Fibroblast of upper back skin (primary cell): ENCODE measurements around the gene JMJD4.
A peak's percentile ranks its signal among the peaks of the same experiment; 100 is the strongest.

Experiments used
- DNase-seq: peaks from one replicate; pipeline ENCODE4 v3.0.0-alpha.2; 2013

JMJD4 gene

DNA sequence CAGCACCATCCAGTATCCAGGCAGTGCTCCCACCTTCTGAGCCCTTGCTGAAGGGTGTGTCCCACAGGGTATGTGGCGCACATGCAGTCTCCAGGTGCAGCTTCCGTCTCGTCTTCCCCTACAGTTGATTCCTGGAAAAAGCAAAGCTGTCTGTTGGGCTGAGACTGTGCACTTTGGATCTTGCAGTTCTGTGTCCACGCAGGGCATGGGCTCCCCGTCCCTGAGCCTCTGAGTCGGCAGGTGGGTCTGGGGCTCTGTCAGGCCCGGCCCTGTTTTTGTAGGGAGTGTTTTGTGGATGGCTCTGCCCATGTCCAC is 33.0 kb upstream of the JMJD4 start:
- no peak for DNase-seq

- DNase-seq = no peak
Observed at GRCh38 chr1:227767401-227768124, 32.5 kb upstream of the JMJD4 start.

DNA sequence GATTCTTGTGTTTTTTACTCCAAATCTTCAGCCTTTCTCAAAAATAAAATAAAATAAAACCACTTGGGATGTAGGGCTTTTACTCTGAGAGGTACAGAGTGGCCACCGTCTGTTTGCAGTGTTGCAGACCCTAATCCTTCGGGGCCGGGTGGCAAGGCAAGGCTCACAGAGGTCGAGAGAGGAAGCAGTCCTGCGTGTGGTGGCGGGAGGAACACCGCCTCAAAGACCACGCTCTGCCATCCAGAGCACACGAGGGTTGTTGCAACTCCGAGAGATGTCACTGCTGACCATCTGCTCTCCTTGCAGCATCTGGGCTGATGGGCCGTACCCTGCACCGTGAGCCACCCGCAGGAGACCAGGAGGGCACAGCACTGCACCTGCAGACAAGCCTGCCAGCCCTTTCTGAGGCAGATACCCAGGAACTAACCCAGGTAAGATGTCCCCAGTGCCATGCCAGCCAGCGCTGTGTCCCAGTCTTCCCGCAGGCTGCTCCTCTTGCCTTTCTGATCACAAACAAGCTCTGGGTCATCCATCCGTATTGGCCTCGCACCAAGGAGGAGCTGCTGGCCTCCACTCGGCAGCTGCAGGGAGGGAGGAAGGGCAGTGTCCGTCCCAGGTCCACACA is 31.7 kb upstream of the JMJD4 start:
- no peak for DNase-seq

DNA sequence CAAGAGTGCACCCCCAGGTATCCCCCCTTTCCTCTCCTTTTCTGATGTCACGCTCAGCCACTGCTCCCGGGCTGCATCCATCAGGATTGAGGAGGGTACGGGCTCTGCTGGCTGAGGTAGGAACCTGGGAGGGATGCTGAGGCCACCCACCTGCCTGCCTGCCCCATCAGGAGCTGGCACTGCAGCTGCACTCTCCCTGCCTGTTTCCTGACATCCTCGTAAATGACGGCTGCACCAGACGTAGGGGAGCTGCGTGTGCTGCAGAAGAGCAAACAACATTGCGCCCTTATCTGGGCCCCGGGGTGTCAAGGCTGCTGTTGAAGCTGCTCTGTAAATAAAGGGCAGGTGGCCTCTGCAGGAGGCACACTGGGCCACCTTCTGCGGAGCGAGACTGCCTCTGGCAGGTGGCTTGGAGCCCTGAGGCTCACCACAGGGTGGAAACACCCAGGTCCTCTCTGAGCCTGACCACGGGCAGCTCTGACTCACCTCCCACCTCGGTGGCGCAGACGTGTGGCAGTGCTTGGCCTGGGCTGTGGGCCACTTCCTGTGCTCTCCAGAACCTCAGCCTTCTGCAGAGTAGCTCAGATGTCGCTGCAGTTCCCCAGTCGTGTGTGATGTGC is 31.0 kb upstream of the JMJD4 start:
- no peak for DNase-seq

- DNase-seq = no peak
Observed at GRCh38 chr1:227765261-227766014, 30.3 kb upstream of the JMJD4 start.

- peak; percentile 48 for DNase-seq
Observed at GRCh38 chr1:227764019-227764391, 28.9 kb upstream of the JMJD4 start.

- no peak for DNase-seq
Observed at GRCh38 chr1:227763246-227764018, 28.3 kb upstream of the JMJD4 start.

DNA sequence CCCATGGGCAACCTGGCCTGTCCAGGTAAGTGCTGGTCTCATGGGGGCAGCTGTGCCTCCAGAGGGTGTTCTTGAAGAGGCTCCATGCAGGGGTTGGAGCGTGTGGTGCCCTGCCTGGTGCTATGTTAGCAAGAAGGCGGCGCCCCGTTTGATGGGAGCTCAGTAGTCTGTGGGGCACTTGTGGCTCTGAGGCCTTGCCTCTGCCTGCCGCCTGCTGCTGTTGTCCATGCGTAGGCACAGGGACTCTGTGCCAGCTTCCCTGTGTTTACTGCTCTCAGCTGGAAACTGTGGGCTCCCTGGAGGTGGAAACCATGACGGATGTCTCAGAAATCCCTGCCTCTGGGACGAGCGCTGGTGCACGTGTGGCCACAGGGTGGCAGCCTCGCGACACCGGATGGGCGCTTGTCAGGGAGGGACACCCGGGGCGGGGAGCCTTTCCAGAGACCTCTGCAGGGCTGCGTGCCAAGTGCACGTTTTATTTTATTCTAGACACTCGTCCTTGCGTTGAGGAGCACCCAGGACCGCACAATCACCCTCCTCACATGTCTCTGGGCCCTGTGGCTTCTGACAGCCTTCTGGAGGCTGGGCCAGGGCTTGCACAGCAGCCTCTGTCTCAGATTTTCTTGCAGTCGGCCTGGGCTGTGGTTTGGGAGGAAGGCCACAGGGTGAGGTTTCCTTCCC is 27.3 kb upstream of the JMJD4 start:
- peak; percentile 81 for DNase-seq

- no peak for DNase-seq
Observed at GRCh38 chr1:227761621-227762230, 26.6 kb upstream of the JMJD4 start.

DNA sequence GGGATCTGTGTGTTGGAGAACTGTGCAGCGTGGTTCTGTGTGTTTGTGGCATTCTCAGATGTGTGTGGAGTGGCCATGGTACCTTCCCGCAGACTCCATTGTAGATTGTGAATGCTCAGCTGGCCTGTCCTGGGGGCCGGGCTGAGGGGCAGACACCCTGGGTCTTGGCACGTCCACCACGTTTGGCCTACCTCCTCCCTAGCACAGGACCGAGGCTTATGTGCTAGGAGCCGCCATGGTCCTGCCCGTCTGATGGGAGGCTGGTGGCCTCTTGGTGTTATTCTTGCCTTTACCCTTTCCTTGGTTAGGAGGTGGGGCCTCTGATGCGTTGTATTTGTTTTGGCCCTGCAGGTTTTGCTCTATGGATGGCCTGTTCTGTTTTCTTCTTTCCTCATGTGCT is 25.3 kb upstream of the JMJD4 start:
- no peak for DNase-seq

GRCh38 chr1:227759341-227760300 is 24.5 kb upstream of the JMJD4 start:
- peak; percentile 98 for DNase-seq

DNA sequence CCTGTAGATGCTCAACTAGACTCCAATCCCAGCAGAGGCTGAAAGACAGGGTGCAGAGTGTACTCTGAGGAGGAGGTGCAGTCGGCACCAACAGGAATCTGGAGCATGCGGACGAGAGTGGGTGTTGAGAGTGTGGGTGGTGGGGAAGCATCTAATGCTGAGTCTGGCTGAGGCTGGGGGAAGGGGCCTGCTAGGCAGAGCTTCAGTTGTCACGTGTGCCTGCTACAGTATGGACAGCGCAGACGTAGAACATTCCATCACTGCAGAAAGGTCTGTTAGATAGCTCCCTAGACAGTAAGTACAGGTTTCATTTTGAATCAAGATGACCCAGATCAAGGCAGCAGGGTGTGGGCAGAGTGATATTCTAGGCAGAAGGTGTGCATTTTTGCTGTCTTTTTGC is 23.3 kb upstream of the JMJD4 start:
- peak; percentile 11 for DNase-seq

- no peak for DNase-seq
Observed at GRCh38 chr1:227757781-227758180, 22.7 kb upstream of the JMJD4 start.

DNA sequence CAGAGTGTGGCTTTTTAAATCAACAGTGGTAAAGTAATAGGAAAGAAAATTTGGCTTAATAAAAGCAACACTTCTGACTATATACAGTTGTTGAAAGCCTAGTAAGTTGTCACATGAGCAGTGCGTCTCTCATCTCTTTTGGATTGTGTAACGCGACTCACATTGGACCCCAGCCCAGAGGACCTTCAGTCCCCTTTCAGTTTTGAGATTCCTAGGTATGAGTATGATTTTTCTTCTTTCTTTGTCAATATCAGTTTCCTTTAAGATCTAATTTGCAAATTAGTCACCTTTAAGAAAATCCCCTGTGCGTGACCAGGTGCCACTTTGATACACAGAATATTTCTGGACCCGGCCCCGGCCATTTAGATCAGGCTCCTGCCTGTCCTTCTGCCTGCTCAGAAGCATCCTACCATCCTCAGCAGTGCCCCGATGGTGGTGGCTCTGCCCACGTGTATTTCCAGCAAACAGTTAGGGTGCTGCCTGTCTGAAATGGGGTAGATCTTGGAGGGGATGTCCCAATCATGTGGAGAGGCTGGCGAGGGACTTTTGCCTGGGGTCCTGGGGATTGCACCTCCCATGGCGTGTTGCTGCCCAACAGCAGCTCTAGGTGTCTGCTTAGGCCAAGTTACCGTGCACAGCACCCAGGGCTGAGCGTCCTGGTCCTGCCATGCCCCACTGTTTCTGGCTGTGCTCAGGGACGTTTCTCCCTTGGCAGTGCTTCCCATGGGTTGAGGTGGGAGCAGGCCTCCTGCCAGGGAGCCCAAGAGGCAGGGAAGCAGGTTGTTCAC is 21.3 kb upstream of the JMJD4 start:
- peak; percentile 22 for DNase-seq

GRCh38 chr1:227754958-227755357 is 19.9 kb upstream of the JMJD4 start:
- no peak for DNase-seq

GRCh38 chr1:227753999-227754711 is 19.1 kb upstream of the JMJD4 start:
- no peak for DNase-seq

DNA sequence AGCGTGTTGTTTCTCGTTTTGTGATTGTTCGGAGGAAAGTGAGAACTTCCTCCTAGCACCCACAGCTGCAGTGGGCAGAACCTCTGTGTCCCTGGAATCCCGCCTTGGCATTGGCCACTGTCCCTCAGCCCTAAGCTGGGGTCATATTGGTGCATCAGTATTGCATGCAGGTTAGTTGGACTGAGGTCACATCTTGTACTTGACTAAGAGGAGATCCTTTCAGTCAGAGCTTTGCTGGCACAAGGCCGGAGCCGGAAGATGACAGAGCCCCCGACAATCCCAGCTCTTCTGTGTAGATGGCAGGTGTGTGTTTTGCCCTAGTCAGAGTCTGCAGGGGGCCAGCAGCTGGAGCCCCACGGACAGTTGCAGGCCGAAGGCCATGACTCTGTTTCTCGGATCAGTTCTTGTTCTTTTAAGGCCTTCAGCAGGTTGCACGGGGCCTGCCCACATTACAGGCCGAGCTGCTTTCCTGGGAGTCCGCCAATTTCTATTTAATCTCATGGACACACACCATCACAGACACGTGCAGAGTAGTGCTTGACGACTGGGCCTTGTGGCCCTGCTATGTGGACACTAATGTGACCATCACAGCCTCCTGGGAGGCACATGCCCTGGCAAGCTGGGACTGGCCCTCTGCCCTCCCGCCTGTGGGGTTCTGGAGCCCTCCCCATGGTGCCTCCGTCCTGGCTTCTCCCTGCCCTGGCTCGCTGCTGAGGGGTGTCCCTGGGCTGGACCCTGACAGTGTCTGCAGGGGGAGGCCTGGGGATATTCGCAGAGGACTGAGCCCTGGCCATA is 15.0 kb upstream of the JMJD4 start:
- no peak for DNase-seq

DNA sequence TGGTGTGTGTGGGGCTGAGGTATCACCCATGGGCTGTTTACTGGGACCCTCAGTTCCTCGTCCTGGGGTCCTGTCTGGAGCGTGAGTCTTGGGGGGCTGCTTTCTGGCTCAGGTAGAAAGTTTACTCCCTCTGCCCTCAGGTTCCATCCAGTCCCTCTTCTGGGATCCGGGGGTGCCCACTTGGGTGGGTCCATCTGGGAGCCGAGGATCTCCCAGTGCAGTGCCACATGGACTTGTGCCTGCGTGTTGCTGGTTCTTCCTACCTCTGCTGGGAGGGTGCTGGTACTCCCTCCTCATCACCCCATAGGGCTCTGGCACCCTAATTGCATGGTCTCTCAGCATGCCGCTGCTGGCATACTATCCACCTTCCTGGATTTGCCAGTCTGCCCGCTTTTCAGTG is 14.1 kb upstream of the JMJD4 start:
- no peak for DNase-seq
